Activated T-cell treated with anti-CD3 and anti-CD28 coated beads, Interleukin-2, amount 50 U/mL, for 48 hours (primary cell): ENCODE data around the gene LCP1.
A peak's percentile ranks its signal among the peaks of the same experiment; 100 is the strongest.

Experiments
- DNase-seq, 2 experiments: peaks; one replicate each; pipeline ENCODE4 v3.0.0-alpha.2; 2020

LCP1 gene

DNA sequence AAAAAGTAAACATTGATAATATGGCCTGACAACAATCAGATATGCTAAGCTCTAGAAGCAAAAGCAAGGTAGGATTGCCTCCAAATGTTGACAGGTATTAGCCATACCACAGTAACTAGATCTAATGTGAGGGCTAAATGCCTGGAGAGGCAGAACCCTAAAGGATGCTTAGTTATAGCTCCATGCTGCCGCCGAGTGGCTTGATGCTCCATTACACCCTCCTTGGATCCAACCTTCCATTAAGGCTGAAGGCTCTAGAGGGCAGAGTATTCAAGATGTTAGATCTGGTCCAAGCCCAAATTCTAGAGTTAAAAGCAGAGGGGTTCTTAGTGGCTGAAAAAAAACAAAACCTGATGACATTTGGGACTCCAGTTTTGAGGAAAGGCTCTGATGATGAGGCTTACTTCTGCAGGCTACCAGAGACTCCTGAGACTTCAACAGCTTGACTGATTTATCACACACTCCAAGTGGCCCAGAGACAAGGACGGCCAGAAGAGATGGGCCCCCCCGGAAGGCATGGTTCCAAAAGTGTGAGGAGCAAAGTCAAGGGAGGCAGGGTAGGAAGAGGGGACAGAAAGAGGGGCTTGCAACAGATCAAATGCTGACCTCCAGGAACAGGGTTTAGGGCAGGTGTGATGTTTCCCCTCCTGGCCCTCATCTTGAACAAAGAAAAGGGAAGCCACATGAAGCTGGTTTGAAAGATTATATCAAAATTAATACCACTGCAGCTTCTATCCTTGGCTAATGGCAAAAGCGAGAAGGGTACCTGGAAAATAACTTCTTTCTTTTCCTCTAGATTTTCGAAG, 55.2 kb downstream of the LCP1 start:
- peak; percentile 77 to 80 for DNase-seq

DNA sequence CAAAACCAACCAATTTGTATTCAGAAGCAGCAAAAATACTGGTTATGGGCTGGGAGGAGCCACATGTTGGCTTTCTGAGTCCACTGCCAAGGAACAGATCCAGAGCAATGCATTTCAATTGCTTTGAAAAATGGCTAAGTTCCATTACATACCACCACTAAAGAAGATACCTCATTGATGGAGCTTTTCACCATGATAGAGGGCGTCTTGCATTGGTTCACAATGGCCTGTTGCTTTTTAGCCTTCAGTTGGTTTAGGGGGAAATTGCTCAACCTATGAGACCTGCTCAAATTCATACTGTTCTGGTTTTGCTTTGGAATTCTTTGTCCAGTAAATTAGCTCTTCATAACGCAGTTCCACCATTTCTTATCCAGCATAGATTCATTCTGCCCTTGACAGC, 55.9 kb downstream of the LCP1 start:
- DNase-seq, result no peak

DNA sequence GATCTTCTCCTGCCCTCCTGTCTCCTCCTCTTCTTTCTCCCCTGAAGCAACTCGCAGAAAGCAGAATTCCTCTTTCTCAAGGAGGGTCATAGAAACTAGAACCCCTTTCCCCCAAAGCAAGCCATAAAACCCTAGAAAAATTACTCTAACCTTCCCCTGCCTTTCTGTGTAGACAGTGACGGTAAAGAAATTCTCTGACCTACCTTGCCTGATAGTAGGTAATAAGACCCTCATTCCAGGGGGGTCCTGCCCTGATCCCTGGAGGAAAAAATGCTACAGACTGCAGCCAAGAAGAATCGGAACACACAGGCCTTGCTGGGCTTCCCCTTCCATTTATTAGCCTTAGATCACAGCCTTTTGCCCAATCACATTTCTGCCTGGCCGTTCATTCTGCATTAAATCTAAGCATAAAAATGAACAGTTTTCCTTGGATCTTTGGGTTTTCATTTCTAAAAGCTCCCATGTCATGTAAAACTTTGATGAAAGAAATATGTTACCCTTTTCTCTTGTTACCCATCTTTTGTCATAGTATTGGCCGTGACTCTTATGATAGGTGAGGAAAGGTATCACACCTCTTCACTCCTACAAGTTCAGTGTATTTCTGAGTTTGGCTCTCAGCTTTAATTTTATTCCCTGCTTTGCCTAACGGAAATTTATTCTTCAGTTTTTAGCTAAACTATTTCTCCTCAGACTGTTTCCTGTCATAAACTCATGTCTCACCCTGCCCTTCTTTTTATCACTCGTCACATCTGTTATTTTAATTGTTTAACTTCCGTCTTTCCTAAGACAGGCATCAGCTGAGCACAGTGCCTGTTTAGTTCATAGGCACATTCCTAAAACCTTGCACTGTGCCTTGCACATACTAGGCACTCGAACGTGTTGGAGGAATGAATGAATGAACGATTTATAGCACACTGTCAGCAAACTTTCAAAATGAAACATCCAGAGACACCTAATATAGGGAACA, 56.7 kb downstream of the LCP1 start:
- DNase-seq, result no peak

DNA sequence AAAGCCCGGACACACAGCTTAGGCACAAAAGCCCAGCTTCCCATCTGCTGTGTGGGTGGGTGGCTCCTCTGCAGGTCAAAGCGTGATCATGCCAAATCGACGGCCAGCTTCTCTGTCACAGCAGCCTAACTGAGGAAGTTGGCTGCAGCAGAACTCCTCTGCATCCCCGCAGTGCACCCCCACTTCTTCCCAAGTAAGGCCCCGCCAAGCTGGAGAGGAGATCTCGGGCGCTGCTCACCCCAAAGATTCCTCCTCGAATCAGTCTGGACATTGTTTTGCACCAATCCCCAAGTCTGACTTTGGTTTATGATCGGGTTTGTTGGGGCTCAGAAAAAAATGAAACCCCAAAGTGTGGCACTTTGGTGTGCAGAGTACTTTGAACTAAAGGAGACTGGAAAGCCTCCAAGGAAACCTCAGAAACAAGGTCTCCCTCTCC, 57.4 kb downstream of the LCP1 start:
- peak; percentile 49 to 57 for DNase-seq

DNA sequence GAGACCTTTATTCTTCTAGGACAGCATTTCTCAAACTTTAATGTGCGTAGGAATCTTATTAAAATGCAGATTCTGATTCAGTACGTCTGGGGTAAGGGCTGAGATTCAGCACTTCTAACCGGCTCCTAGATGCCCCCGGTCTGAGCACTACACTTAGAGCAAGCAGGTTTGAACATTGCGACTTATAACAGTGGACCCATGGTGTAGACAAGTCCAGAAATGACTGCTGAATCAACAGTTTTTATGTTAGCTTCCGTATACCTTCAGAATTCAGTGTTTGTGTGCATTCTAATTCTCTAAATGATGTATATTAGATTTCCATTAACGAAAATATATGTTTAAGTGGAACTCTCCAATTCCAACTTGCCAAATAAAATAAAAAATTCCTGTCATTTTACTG, 59.7 kb downstream of the LCP1 start:
- no peak for DNase-seq

DNA sequence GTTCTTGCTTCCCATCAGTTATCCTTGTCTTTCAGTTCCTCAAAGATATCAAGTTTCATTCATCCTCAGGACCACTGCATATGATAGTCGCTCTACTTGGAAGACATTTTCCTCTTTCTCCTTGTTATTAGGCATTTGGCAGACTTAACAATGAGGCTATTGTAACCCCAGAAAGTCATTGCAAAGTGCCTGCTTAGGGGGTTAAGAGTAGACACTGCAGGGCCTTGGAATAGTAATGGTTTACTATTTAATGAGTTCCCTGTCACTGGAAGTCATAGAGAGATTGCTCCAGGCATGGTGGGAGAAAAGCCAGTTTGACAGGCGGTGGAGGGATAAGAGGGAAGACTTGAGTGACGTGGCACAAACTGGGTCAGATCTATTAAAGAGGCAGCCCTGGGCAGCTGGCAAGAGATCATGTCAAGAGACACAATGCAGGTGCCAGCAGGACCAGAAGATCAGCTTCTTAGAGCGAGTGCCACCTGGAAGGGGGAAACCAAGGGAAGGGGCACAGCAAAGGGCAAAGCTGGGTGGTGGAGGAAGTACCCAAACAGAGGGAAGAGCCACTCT, 60.3 kb downstream of the LCP1 start:
- no peak for DNase-seq

DNA sequence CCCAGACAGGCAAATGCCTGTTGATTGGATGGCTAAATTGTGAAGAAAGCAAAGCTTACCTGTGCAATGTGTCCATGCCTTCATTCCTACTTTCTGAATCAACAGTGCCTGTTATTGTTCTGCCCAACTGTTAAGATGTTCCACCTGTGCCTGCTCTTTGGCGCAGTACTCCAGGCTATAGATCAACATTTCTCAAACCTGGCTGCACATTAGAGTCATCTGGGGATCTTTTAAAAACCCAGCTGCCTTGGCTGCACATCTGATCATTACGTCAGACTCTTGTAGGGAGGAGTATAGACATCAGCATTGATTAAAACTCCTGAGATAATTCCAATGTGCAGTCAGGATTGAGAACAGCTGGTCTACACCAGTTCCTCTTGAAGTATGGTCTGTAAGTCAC, 60.9 kb downstream of the LCP1 start:
- DNase-seq, result no peak

DNA sequence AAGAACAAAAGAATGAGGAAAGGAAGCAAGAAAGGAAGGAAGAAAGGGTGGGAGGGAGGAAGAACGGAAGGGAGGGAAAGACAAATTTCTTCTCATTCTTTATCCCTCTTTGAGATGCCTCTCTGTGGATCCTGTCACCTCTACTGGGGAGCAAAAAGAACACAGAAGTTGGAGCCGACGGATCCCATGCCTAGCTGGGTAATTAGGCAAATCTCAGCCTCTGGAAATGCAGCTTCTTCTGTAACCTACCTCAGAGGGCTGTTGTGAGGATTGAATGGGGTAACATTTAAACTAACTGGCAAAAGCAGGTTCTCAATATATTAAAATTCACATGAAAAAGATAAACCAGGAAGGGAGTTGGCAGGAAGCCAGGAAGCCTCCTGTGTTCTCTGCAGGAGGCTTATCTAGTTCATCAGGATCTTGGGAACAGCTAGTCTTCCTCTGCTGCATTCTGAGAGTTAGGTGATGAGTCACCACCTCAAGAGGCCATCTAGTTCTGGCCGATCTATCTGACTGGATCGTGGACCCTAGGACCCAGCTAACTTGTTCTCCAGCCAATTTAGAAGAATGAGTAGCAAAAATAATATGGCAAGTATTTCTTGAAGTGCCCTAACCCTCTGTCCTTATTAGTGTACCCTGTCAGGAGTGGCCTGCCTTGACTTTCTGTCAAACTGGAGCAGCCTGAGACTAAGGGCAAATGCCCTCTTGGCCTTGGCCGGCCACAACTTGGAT, 61.9 kb downstream of the LCP1 start:
- no peak for DNase-seq

DNA sequence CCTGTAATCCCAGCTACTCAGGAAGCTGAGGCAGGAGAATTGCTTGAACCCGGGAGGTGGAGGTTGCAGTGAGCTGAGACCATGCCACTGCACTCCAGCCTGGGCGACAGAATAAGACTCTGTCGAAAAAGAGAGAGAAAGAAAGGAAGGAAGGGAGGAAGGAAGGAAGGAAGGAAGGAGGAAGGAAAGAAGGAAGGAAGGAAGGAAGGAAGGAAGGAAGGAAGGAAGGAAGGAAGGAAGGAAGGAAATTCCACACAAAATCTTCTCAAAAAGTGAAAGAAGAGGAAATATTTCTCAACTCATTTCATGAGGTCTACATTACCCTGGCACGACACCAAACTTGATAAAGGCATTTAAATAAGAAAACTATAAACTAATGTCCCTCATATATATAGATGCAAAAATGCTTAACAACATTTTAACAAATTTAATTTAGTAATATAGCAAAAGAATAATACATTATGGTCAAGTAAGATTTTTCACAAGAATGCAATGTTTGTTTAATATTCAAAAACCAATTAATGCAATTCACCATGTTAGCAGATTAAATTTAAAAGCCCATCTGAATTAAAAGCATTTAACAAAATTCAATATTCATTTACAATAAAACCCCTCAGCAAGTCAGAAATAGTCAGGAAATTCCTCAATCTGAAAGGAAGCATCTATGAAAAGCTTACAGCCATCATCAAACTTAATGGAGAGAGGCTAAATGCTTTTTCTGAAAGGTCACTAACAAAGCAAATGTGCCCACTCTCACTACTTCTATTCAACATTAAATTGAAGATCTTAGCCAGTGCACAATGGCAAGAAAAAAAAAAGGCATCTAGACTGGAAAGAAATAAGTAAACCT, 65.1 kb downstream of the LCP1 start:
- no peak for DNase-seq

DNA sequence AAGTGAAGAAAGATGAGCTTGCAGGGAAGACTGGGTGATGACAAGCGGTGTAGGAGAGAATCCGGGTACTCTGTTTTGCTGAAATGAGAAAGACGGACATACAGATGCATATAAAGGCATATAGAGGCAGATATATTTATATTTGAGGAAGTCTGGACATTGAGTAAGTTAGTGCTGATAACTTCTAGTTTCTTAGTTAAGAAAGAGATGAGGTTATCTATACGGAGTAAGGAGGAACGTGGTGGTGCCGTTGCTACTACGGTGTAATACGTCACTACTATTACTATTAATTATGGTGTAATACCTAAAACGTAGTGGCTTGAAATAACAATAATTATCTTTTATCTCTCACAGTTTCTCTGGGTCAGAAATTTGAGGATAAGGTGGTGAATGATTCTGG, 67.4 kb downstream of the LCP1 start:
- DNase-seq, result no peak

DNA sequence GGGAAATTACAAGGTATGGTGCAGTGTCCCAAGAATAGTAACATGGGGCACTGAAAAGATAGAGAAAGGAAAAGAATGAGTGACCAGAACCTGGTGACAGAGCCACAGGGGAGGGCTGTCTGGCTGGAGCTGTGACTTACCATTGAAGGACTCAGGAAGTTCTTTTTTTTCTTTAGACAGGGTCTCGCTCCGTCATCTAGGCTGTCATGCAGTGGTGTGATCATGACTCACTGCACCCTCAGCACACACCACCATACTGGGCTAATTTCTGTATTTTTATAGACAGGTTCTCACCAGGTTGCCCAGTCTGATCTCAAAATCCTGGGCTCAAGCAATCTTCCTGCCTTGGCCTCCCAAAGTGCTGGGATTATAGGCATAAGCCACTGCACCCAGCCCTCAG, 68.4 kb downstream of the LCP1 start:
- DNase-seq, result no peak

DNA sequence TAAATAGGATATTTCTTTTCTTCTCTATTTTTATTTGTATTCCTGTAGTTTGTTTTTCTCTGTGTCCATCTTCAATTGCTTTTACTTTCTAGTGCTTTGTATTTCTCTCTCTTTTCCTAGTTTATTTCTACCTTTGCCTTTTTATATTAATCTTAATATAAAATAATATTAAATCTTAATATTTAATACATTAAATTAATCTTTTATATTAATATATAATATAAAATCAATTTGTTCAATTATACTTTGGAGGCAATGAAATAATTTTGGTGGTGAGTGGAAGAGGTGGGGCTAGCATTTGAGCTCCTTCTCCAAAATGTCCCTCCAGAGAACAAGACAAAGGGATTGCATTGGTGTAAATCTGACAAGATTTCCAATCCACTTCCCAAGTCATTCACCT, 70.8 kb downstream of the LCP1 start:
- DNase-seq, result no peak

DNA sequence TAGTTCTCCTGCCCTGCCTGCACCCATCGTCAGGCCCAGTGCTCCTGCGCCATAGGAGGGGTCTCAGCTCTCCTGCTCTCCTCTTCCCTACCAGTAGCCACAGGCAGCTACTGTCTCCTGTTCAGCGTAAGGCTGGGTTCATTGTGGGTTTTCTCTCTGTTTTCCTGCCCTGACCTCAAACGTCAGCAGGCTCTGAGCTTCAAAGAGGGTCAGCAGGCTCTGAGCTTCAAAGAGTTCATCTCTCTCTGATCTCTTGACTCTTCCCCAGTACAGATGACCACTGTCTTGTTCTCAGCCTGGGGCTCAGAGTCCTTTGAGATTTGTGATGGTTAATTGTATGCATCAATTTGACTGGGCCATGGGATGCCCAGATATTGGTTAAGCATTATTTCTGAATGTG, 72.5 kb downstream of the LCP1 start:
- DNase-seq, result no peak

DNA sequence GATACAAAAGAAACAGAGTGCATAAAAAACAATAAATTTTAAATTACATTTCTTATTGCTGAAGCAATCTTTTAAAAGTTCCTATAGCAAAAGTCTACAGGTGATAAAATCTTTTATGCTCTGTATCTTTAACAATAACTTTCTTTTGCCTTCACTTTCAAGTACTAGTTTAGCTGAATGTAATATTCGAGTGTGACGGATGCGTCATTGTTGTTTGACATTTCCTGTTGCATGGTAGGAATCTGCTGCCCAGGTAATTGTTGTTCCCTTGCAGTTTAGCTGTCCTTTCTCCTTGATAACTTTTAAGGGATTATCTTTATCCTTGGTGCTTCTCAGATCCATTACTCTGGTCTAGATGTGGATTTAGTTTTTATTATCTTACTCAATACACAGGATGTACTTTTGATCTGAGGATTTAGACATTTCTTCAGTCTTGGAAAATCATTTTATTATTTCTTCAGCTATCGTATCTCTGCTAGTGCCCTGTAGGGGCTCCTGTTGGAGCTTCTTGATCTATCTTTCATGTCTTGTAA, 75.1 kb downstream of the LCP1 start:
- DNase-seq, result no peak

DNA sequence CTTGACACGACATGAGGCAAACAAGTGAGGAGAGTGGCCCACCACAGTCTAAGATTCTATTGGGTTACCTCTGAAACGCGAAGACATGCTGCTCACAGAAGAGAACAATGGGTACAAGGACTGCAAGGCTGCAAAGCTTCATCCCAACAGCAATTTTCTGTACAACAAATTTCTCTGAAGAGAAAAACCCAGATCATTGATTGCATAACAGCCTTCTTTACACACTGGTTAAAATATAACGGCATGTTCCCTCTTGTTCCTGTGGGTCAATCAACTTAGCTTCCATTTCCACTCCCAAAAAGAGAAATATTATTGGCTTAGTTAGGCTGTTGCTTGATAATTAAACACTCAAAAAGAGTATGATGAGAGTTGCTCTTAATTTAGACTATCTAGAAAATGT, 77.1 kb downstream of the LCP1 start, which contains the start of gene CPB2:
Gene CPB2 (minus strand): TSS at position 166 of the 400 bp plus-strand sequence. CDS start 24 bp downstream, at position 142.
- DNase-seq, result no peak

DNA sequence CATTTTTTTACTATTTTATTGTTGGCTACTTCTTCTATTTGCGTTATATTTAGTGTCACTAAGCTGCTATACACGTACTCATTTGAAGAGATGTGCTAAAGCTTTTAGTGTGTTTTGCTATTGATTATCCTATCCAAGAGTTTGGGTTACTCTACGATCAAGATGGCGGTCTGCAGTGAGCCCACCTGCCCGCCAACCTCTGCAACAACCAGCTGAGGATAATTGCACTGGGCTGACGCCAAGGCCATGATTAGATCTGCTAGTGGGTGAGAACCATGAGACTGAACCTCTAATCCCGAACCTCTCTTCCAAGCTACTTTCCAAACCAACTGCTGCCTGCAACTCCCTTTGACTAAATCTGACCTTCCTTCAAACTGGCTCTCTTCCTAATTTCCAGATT, 78.9 kb downstream of the LCP1 start:
- no peak for DNase-seq

DNA sequence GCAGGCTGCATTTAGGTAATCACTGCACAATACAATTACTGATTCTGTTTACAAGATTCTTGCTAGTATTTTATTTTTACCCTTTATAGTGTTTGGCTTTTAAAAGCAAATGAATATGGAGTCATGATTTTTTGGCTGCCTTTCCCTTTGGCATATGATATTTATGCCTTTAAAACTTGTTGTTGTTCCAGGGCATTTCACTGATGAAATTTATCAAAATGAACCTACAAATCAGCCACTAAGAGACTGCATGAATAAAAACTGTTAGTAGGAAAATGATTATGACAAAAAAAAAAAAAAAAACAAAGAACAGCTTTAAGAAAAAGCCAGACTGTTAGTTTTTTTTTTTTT, 79.7 kb downstream of the LCP1 start:
- no peak for DNase-seq

DNA sequence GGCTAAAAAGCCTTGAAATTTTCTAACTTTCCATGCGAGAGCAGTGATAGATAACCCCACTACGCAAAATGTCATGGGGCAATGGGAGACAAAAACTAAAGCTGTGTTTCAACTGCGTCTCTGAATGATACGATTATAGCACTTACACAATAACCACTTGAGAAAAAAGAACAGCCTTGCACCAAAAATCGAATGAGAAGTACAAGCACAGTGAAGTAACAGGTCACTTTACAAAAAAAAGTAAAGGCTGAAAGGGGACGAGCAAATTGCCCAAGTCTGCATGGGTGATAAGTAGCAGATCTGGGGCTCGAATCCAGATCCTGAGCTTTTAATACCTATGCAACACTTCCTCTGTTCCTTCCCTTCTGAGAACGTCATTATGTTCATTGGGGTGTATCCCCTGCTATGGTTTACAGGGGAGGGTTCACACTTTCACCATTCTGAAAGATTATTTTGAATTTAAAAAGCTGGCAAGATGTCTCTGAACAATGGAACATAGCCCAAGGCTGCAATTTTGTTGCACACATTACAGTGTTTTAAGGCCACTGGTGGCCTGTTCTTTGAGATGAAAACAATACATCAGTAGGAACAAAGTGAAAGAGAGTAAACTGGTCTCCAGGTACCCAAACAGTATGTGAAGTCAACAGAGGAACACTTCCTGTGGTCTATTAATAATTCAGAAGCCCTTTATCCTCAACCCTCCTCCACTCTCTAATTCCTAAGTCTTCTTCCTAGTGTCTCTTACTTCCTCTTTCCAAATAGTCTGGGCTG, 80.3 kb downstream of the LCP1 start:
- DNase-seq, result no peak

DNA sequence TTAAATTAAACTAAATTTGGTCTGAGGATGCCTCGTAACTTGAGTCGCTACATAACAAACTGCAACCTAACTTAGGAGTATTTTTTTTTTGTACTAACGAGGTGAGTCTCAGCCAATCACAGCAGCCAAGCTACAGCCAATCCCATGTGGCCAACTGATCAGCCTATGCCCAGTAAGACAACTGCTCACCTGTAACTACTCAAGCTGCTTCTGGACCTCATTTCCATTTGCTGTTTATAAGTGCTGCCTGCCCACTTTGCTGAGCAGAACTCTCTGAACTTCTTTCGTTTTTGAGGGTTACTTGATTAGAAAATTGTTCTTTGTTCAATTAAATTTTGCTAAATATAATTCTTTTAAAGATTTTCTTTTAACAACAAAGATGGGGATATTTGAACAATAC, 81.0 kb downstream of the LCP1 start:
- DNase-seq, result no peak

DNA sequence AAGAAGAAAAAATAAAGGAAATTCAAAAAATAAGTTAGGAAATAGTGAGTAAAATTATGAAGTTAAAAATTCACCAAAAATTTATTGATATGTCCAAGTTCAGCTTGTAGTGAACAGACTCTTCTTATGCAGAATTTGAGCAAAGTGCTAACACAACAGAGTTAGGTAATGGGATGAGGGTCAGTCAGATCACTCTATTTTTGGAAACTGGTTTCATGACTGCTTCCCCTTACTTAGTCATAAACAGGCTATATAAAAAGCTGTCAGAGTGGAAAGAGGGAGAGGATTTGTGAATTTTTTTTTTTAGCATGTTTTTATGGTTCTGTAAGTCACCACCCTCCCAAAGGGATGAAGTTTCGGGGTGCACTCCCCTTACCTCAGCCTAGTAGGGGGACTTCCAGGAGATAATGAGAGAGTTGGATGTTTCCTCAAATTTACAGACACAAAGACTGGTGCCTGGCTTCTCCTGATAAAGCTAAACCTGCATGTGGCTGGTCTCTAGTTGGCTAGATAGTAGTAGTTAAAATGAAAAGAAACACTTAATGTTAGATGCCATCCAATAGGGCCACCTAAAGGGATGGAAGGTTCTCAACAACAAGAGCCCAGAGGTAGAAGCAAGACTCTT, 81.7 kb downstream of the LCP1 start:
- no peak for DNase-seq
